Measurements from ENCODE around the gene FASTKD3. TPM values are rescaled to one million over a fixed set of nuclear protein-coding genes. Genes with fewer than 3 reads are reported as not detected.

The FASTKD3 gene
- total RNA-seq, 1 experiment from 2014 or later: 12.0 TPM

DNA sequence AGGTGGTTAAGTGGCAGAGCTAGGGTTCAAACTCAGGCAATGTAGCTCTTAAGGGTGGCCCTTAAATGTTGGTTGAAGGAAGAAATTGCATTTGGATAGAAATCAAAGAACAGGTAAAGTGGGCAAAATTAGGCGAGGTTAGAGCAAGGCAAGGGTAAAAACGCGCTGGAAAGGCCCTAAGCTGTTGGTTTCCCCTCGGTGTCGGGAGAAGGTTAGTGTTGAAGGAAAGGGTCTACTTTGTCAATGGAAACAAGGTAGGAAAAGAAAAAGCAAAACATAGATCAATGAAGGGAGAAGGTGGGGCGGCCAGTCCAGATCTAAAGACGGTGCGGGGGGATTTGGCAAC, 431 bp downstream of the FASTKD3 start:
- H3K79me2 ChIP-seq (ENCODE audit: insufficient read depth, low read length): peaks cover 66% of the 10 kb centered on the region
- CTCF ChIA-PET: interaction anchor here (1.0 kb wide), 3 partner anchors 9 to 19 kb away, joined by 3 to 4 read pairs (median 3); no protein-coding TSS in a partner anchor

More for the DNA sequence above, 431 bp downstream of the FASTKD3 start:
- Histone ChIP-seq H3K9me3 (ENCODE audit: control insufficient read depth in 1 of 2, insufficient read depth in 1 of 2, low read depth in 1 of 2, low read length in 2 of 2) (no peaks in the 10 kb centered on the region), H3K4me3 (replicated peaks in 1 of 2; ENCODE audit: low read depth in 1 of 2, low read length in 2 of 2) (peak overlapping the region; percentile 89 to 91), H3K9ac (ENCODE audit: low read length) (peak overlapping the region; percentile 87), H3K27ac (ENCODE audit: low read depth, low read length) (peak overlapping the region; percentile 61), H4K20me1 (ENCODE audit: insufficient read depth) (peaks cover 14% of the 10 kb centered on the region; the same call in 1 of the 2 replicates), H2AFZ (ENCODE audit: low read depth, low read length, poor library complexity, severe bottlenecking) (peak overlapping the region; percentile 18), H3K36me3 (ENCODE audit: control insufficient read depth in 1 of 2, insufficient read depth in 2 of 2, low read length in 2 of 2) (peaks cover 3 to 14% of the 10 kb centered on the region in 2 experiments; a peak in 1 of 4 replicates), H3K27me3 (ENCODE audit: insufficient read depth, low read length) (no peaks in the 10 kb centered on the region), H3K4me1 (ENCODE audit: control insufficient read depth in 1 of 2, insufficient read depth in 2 of 2, low read length in 2 of 2) (peaks cover 7 to 18% of the 10 kb centered on the region in 2 experiments; a peak in 3 of 4 replicates), H3K4me2 (ENCODE audit: low read length) (peak overlapping the region; percentile 93), H3K9me2 (ENCODE audit: insufficient read depth) (no peaks in the 10 kb centered on the region)
- BruUV-seq (replicated peaks): no TSS peak
- DNase-seq (ENCODE audit: low read depth, low spot score) (no peak), ATAC-seq (no peak)
- intact Hi-C loops (cut with micrococcal nuclease): no loop called here
- TF ChIP-seq CBX3 (IDR thresholded peaks at IDR 0.05; ENCODE audit: low read depth) (no peak), YY1 (IDR thresholded peaks at IDR 0.05; ENCODE audit: extremely low read depth, insufficient replicate concordance, low read depth, low read length) (no peak), ZFX (IDR thresholded peaks at IDR 0.05) (no peak), SRF (IDR thresholded peaks at IDR 0.05; ENCODE audit: low read depth) (no peak), FOSL1 (IDR thresholded peaks at IDR 0.05; ENCODE audit: low read depth) (no peak), EGR1 (IDR thresholded peaks at IDR 0.05; ENCODE audit: low read depth) (no peak), SIN3A (IDR thresholded peaks at IDR 0.05; ENCODE audit: low read depth) (no peak), RAD21 (IDR thresholded peaks at IDR 0.05; ENCODE audit: low read depth) (no peak), CEBPB (IDR thresholded peaks at IDR 0.05; ENCODE audit: low read depth) (no peak), ELF1 (IDR thresholded peaks at IDR 0.05; ENCODE audit: borderline replicate concordance, low read depth) (no peak), EZH2phosphoT487 (IDR thresholded peaks at IDR 0.05; ENCODE audit: borderline replicate concordance) (no peak), JUND (IDR thresholded peaks at IDR 0.05) (no peak), TCF7L2 (IDR thresholded peaks at IDR 0.05; ENCODE audit: borderline replicate concordance, extremely low read depth, insufficient read depth, insufficient read length) (no peak), POLR2A (IDR thresholded peaks at IDR 0.05; ENCODE audit: borderline replicate concordance, extremely low read depth, insufficient read depth, insufficient read length) (no peak), POLR2AphosphoS5 (IDR thresholded peaks at IDR 0.05; ENCODE audit: low read depth, low read length) (no peak)
- TF ChIP-seq, protein P1, sequence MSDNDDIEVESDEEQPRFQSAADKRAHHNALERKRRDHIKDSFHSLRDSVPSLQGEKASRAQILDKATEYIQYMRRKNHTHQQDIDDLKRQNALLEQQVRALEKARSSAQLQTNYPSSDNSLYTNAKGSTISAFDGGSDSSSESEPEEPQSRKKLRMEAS (IDR thresholded peaks at IDR 0.05): no peak
- TF ChIP-seq, protein P2, sequence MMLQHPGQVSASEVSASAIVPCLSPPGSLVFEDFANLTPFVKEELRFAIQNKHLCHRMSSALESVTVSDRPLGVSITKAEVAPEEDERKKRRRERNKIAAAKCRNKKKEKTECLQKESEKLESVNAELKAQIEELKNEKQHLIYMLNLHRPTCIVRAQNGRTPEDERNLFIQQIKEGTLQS (IDR thresholded peaks at IDR 0.05): no peak
- TF ChIP-seq, protein P3, sequence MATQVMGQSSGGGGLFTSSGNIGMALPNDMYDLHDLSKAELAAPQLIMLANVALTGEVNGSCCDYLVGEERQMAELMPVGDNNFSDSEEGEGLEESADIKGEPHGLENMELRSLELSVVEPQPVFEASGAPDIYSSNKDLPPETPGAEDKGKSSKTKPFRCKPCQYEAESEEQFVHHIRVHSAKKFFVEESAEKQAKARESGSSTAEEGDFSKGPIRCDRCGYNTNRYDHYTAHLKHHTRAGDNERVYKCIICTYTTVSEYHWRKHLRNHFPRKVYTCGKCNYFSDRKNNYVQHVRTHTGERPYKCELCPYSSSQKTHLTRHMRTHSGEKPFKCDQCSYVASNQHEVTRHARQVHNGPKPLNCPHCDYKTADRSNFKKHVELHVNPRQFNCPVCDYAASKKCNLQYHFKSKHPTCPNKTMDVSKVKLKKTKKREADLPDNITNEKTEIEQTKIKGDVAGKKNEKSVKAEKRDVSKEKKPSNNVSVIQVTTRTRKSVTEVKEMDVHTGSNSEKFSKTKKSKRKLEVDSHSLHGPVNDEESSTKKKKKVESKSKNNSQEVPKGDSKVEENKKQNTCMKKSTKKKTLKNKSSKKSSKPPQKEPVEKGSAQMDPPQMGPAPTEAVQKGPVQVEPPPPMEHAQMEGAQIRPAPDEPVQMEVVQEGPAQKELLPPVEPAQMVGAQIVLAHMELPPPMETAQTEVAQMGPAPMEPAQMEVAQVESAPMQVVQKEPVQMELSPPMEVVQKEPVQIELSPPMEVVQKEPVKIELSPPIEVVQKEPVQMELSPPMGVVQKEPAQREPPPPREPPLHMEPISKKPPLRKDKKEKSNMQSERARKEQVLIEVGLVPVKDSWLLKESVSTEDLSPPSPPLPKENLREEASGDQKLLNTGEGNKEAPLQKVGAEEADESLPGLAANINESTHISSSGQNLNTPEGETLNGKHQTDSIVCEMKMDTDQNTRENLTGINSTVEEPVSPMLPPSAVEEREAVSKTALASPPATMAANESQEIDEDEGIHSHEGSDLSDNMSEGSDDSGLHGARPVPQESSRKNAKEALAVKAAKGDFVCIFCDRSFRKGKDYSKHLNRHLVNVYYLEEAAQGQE (IDR thresholded peaks at IDR 0.05; ENCODE audit: low read depth): no peak
- TF ChIP-seq, protein P4, sequence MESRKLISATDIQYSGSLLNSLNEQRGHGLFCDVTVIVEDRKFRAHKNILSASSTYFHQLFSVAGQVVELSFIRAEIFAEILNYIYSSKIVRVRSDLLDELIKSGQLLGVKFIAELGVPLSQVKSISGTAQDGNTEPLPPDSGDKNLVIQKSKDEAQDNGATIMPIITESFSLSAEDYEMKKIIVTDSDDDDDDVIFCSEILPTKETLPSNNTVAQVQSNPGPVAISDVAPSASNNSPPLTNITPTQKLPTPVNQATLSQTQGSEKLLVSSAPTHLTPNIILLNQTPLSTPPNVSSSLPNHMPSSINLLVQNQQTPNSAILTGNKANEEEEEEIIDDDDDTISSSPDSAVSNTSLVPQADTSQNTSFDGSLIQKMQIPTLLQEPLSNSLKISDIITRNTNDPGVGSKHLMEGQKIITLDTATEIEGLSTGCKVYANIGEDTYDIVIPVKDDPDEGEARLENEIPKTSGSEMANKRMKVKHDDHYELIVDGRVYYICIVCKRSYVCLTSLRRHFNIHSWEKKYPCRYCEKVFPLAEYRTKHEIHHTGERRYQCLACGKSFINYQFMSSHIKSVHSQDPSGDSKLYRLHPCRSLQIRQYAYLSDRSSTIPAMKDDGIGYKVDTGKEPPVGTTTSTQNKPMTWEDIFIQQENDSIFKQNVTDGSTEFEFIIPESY (IDR thresholded peaks at IDR 0.05; ENCODE audit: extremely low read depth, insufficient replicate concordance, low read length): no peak
- ChIA-PET RAD21 (ENCODE audit: low non-redundant PET in 1 of 2, low total read pairs in 2 of 2, uncharacterized antibody in 2 of 2, unreplicated experiment in 2 of 2) (no interaction called here), POLR2A (interaction anchor here (1.7 kb wide), 1 partner anchor 8 kb away, joined by 6 read pairs; no protein-coding TSS in a partner anchor)
